Body of pancreas (tissue), 4 donors: ENCODE measurements around the gene C1orf115. TPM values are rescaled to one million over a fixed set of nuclear protein-coding genes. Genes with fewer than 3 reads are reported as not detected.

Source experiments
- ATAC-seq: fragments of 150-250 bp; one replicate; pipeline ENCODE4 v1.9.1; 2016
- DNase-seq, 4 donors: peaks; one replicate each; pipeline ENCODE4 v3.0.0-alpha.2; 2019
- H3K27ac ChIP-seq, 4 donors: fragments of 200-600 bp; sonication (generic); 1 replicate in 3 of 4; 2 replicates in 1 of 4; pipeline versions ENCODE4 v1.5.1 to v1.6.1; 2016 to 2019; ENCODE audit warnings: mild to moderate bottlenecking in 1 of 4, mixed read lengths in 1 of 4, moderate library complexity in 1 of 4
- H3K27me3 ChIP-seq, 2 donors: fragments of 200-600 bp; sonication (generic); one replicate each; pipeline ENCODE4 v1.6.0; 2016; ENCODE audit warnings: mild to moderate bottlenecking in 1 of 2
- H3K36me3 ChIP-seq, 2 donors: fragments of 200-600 bp; sonication (generic); replicated peaks in 1 of 2; 2 replicates each; pipeline ENCODE4 v1.5.1; 2016; ENCODE audit warnings: low read depth in 2 of 2; ENCODE audit not compliant: insufficient read depth in 1 of 2
- H3K4me1 ChIP-seq: fragments of 200-600 bp; sonication (generic); one replicate; pipeline ENCODE4 v1.6.0; 2016
- H3K4me3 ChIP-seq, 2 donors: fragments of 200-600 bp; sonication (generic); 1 replicate in 1 of 2; 2 replicates in 1 of 2; pipeline ENCODE4 v1.5.1; 2016 to 2019
- H3K9me3 ChIP-seq, 3 donors: fragments of 200-600 bp; sonication (generic); 1 replicate in 2 of 3; 2 replicates in 1 of 3; pipeline ENCODE4 v1.5.1; 2016
- POLR2A ChIP-seq, 3 donors: fragments of 450-650 bp; IDR thresholded peaks; one replicate each; pipeline ENCODE4 v1.6.1; 2016; ENCODE audit warnings: antibody characterized with exemption in 3 of 3, mild to moderate bottlenecking in 2 of 3
- WGBS, 2 donors: methylation state at CpG; one replicate each; pipeline ENCODE4 v1.1.5; 2017; 5-methylcytosine and 5-hydroxymethylcytosine counted together
- intact Hi-C: fragments of 100-400 bp; cut with DNase I; formaldehyde crosslinking; loops from one replicate; pipeline ENCODE4 v1.15.1; 2023
- total RNA-seq, 2 donors: library from RNA; depleted of rRNA; stranded (reverse); fragments of >200 nt; gene quantifications; one replicate each; pipeline ENCODE4 v1.1.0, GENCODE V29; 2016
- TF ChIP-seq, protein P1 (sequence below), 7 experiments: fragments of 450-650 bp in 4 of 7; fragments of 200-600 bp in 3 of 7; sonication (generic) in 3 of 7; IDR thresholded peaks; one replicate each; pipeline ENCODE4 v1.5.1; 2016 to 2019; ENCODE audit warnings: antibody characterized with exemption in 7 of 7

The C1orf115 gene
- total RNA-seq, 2 donors from 2014 or later: 10.9 to 11.4 TPM

DNA sequence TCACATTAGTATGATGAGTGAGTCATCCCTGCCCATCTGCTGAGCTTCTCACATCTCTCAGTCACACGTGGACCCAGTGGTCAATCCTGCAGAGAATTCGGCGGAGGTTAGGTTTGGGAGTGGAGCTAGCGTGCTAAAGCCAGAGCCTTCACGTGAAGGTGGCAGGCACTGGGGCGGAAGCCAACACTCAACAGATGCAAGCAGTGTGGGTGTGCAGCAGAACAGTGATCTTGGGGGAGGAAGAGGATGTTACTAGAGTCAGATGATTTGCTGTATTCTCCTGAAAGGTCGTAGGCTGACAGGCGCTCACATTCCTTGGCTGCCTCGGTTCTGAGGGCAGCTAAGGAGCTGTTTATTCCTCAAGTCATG lies 6.7 kb downstream of the C1orf115 start:
- WGBS, 2 donors: 78 to 84% methylated on average over 9 of the region's 9 CpGs
- Histone ChIP-seq H3K27me3 (no peaks in the 10 kb centered on the region), H3K27ac (no peak overlapping the region), H3K36me3 (no peaks in the 10 kb centered on the region), H3K9me3 (no peaks in the 10 kb centered on the region), H3K4me1 (peaks cover 1% of the 10 kb centered on the region), H3K4me3 (no peak overlapping the region)
- no peak for DNase-seq
- intact Hi-C loops: no loop called here
- no peak for ATAC-seq
- TF ChIP-seq, protein P1, sequence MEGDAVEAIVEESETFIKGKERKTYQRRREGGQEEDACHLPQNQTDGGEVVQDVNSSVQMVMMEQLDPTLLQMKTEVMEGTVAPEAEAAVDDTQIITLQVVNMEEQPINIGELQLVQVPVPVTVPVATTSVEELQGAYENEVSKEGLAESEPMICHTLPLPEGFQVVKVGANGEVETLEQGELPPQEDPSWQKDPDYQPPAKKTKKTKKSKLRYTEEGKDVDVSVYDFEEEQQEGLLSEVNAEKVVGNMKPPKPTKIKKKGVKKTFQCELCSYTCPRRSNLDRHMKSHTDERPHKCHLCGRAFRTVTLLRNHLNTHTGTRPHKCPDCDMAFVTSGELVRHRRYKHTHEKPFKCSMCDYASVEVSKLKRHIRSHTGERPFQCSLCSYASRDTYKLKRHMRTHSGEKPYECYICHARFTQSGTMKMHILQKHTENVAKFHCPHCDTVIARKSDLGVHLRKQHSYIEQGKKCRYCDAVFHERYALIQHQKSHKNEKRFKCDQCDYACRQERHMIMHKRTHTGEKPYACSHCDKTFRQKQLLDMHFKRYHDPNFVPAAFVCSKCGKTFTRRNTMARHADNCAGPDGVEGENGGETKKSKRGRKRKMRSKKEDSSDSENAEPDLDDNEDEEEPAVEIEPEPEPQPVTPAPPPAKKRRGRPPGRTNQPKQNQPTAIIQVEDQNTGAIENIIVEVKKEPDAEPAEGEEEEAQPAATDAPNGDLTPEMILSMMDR (IDR thresholded peaks at IDR 0.05): no peak
- no peak for TF ChIP-seq POLR2A (IDR thresholded peaks at IDR 0.05)

DNA sequence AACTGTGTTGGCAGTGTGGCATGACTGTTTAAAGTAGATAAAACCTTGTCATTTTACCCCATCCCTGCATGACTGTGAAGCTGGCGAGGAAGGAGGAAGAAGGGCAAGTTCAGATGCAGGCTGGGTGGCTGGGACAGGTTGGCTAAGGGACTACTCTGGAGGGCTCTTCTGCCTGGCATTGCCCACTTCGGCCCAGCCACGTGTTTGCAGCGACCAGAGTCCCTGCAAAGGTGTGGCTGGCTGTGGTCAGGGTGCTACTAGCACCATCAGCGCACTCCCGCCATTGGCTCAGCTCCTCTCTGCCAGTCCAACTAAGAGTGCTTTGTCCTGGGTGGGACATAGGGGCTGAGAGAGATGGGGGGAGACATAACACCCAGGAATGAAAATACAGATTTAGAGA lies 7.2 kb downstream of the C1orf115 start:
- no peaks in the 10 kb centered on the region for H3K4me1 ChIP-seq
- no peaks in the 10 kb centered on the region for H3K36me3 ChIP-seq
- no peaks in the 10 kb centered on the region for H3K9me3 ChIP-seq
- H3K27ac ChIP-seq: no peak overlapping the region
- no peak for ATAC-seq
- 90 to 97% methylated on average over 6 of the region's 6 CpGs for WGBS, 2 donors
- TF ChIP-seq, protein P1 (IDR thresholded peaks at IDR 0.05): no peak
- TF ChIP-seq POLR2A (IDR thresholded peaks at IDR 0.05): no peak
- no peak overlapping the region for H3K4me3 ChIP-seq
- no peaks in the 10 kb centered on the region for H3K27me3 ChIP-seq
- intact Hi-C loops: no loop called here
- no peak for DNase-seq

DNA sequence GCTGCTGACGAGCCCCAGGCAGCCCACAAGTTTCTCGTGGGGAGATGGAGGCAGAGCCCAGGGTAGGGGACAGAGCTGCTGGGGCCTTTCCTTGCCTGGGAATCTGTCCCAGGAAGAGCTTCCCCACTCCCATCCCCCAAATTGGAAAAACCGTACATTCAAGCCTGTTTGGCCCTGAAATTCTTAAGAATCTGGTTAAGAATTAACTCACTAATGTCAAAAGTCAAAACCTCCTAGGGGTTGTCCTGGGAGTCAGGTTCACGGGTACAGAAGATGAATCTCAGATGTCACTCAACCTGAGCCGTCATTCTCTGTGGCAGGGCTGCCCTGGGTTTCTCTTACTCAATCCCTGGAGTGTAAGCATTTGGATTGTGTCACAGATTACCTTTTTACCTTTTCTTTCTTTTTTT lies 8.4 kb downstream of the C1orf115 start:
- H3K4me3 ChIP-seq: no peak overlapping the region
- DNase-seq (no peak), ATAC-seq (no peak)
- H3K27me3 ChIP-seq: no peaks in the 10 kb centered on the region
- no peaks in the 10 kb centered on the region for H3K9me3 ChIP-seq
- TF ChIP-seq, protein P1 (IDR thresholded peaks at IDR 0.05): no peak
- TF ChIP-seq POLR2A (IDR thresholded peaks at IDR 0.05): no peak
- H3K4me1 ChIP-seq: no peaks in the 10 kb centered on the region
- H3K27ac ChIP-seq: no peak overlapping the region
- intact Hi-C loops: no loop called here
- no peaks in the 10 kb centered on the region for H3K36me3 ChIP-seq
- WGBS, 2 donors: 50 to 52% methylated on average over 5 of the region's 5 CpGs

DNA sequence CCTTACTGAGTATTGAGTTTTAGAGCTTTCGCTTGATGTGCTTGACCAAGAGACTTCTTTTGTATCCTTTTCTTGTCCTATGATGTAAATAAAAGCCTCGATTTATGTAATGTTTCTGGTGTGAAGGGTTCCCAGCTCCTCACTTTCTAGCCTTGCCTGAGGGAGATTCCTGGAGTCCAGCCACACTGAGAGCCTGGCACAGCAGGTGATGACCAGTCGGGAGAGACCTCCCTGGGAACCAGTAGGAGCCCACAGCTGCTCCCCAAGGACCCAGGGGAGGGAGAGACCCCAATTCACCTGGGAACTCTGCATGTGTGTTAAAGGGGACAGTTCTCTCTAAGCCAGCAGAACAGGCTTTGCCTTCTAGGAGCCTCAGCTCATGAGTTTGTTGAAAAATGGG lies 8.9 kb downstream of the C1orf115 start:
- H3K36me3 ChIP-seq: no peaks in the 10 kb centered on the region
- 55 to 67% methylated on average over 3 of the region's 3 CpGs for WGBS, 2 donors
- no peaks in the 10 kb centered on the region for H3K27me3 ChIP-seq
- DNase-seq (peak in 1 of 4 donors; percentile 46), ATAC-seq (no peak)
- TF ChIP-seq POLR2A (IDR thresholded peaks at IDR 0.05): no peak
- TF ChIP-seq, protein P1 (IDR thresholded peaks at IDR 0.05): no peak
- no peak overlapping the region for H3K4me3 ChIP-seq
- no peak overlapping the region for H3K27ac ChIP-seq
- H3K4me1 ChIP-seq: no peaks in the 10 kb centered on the region
- intact Hi-C loops: no loop called here
- no peaks in the 10 kb centered on the region for H3K9me3 ChIP-seq

DNA sequence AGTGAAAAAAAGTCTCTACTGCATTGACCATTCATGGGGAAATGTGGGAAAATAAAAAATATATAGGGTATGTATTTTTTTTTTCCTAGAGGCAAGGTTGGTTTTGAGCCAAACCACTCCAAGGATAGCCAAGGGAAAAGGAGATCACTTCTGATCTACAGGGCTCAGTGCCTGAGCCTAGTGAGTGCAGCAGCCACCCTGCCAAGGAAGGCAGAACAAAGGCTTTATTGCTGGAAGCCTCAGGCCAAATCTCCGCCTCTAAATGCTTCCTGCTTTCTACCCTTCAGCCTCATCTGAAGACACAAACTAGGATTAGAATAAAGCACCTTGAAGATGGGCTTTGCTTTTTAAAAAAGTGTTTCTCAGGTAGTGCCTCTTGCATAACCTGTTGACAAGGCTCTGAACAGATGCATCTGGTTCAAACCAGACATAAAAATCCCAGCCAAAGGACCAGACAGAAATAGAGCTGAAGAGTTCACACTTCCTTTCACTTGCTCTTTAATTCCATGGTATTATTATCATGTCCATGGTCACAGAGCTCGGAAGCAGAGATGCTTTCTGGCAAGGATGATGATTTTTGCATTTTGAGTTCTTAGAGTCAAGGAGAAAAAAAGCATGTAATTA lies 10.5 kb downstream of the C1orf115 start:
- H3K9me3 ChIP-seq: no peaks in the 10 kb centered on the region
- intact Hi-C loops: no loop called here
- no peak overlapping the region for H3K27ac ChIP-seq
- no peaks in the 10 kb centered on the region for H3K27me3 ChIP-seq
- H3K36me3 ChIP-seq: no peaks in the 10 kb centered on the region
- no peak overlapping the region for H3K4me3 ChIP-seq
- peaks cover 5% of the 10 kb centered on the region for H3K4me1 ChIP-seq
- no peak for ATAC-seq
- no peak for DNase-seq
- WGBS, 2 donors: 34 to 37% methylated on average over 2 of the region's 2 CpGs
- no peak for TF ChIP-seq POLR2A (IDR thresholded peaks at IDR 0.05)
- TF ChIP-seq, protein P1 (IDR thresholded peaks at IDR 0.05): no peak
